Activated CD4-positive, CD25-positive, alpha-beta regulatory T cell treated with anti-CD3 and anti-CD28 coated beads, Interleukin-2, amount 50 U/mL, for 16 hours (primary cell): ENCODE results near the gene NTN1.
A peak's percentile ranks its signal among the peaks of the same experiment; 100 is the strongest.

Source experiments
- DNase-seq: peaks from one replicate; pipeline ENCODE4 v3.0.0-alpha.2; 2020; ENCODE audit warnings: low read depth, low spot score

The NTN1 gene

DNA sequence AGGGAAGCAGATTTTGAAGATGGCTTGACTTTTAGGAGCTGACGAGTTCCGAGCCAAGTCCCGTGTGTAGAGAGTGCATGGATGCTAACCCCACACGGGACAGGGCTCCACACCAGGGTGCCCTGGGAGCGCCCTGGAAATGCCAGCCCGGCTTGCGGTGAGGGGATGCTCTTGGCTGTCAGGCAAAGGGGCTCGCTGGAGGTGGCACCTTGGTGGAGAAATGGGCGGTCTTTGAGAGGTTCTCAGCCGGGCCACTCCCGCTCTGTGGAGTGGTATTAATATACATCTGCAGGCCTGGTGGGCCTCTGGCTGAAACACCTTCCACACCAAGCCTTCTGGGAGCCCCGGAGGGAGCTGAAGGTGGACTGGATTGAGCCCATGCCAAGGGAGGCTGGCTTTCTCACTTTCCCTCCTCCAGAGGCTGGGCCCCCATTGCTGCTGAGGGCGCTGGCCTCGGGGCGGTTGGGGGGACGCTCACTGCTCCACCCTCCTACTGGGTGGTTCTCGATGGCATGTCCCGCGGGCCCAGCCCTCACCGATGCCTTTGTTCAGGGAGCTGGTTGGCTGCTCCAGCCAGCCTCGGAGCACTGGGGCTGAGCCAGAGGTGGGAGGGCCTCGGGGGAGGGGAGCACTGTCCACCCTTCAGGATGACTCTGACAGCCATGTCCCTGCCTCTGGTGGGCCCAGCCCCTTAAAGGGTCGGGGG is 210.3 kb downstream of the NTN1 start:
- no peak for DNase-seq

DNA sequence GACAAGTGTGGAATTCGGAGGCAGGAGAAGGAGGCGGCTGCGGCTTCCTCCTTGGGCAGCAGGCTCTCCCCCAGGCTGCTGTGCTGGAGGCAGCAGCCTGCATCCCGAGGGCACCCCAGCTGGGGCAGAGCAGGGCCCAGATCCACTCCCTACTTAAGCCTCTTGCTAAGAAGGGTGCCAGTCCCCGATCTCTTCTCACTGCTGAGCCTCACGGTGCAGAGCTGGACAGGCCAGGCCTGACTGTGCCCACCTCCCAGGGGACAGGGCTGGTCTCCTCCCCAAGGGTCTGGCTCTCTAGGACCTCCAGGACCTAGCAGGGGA is 210.8 kb downstream of the NTN1 start:
- DNase-seq = no peak

DNA sequence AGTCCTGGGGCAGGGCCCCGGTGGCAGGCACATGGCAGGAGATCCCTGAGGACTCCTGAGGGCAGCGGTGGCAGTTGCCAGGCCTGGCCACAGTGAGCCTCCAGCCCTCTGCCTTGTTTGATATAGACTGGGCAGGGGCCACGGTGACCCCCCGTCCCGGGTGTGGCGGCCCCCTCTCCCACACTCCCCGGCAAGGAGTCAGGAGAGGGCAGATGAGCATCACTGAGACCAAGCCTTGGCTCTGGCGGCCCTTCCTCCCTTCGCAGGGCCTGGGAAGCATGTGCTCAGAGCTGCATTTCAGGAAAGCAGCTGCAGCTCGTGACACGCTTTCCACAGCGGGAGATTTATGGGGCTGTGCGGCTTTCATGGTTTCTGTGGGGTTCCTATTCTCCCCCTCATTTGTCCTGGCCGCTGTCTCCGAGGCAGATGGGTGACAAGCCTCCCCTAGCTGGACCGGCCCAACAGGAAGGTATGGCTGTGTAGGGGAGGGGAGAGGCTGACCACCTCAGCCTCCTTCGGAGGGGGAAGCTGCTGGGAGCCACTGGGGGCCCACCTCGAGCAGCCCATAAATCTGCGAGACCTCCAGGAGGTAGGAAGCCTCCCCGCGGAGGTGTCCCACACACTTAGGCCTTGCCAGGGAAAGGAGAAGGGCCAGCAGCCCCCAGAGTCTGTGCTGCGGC is 211.4 kb downstream of the NTN1 start:
- DNase-seq = no peak

DNA sequence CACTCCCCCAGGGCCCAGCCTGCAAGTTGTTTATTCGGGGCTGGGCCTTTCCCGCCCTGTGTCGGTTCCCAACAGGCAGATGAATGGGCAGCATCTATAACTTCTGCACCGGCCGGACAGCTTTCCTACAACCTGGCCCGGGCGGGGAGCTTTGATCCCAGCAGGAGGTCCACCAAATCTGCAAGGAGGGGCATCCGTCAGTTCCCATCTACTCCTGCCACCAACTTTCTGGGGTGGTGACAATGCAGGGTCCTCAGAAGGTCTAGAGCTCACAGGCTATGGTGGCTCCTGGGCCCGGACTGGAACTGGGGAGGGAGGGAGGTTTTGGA is 211.9 kb downstream of the NTN1 start:
- no peak for DNase-seq

DNA sequence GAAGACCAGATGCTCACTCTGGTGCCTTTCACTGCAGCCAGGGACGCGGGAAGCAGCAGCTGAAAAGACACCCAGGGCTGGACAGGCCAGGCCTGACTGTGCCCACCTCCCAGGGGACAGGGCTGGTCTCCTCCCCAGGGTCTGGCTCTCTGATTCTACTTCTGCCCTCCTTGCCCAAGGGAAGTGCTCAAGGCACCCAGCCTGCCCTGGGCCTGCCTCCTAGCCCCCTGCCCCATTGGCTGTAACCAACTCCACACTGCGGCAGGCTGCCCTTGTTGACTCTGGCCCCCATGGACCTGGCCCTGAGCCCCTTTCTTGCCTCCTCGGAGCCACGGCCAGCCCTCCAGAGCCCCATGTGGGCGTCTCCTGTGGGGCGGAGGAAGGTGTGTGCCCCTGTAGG is 212.5 kb downstream of the NTN1 start:
- DNase-seq = no peak

DNA sequence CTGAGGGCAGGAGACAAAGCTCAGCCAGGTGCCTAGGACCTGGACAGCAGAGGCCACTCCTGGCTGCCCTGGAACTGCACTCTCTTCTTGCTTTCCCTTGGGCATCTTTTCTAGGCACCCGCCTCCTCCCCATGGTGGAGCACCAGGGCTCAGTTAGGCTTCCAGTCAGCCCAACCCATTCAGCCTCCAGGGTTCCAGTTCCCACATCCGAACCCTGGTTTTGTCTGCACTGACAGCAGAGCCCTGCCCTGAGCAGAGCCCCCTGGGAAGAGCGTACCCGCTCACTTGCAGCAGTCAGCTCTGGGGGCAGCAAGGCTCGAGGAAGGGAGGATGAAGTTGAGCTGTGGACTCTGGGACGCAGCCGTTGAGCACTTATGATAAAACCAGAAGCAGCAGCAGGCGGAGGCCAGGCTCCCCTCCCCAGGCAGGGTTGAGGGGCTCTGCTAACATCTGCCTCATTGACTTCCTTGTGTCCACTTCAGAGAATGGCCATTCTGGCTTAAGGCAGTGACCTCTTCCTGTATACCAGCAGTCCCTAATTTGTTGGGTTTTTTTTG is 213.2 kb downstream of the NTN1 start:
- DNase-seq = no peak

DNA sequence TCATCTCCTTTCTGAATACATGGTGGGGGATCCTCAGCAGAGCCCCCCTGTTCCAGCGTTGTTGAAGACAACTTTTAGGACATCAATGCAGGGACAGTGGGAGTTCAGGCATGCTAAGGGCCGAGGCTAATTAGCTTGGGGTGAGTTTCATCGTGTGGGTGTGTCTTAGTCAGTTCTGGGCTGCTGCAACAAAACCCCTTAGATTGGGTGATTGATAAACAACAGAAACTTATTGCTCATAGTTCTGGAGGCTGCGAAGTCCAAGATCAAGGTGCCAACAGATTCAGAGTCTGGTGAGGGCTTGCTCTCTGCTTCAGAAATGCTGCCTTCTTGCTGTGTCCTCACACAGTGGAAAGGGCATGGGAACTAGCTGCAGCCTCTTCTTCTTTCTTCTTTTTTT is 214.0 kb downstream of the NTN1 start:
- DNase-seq = no peak

DNA sequence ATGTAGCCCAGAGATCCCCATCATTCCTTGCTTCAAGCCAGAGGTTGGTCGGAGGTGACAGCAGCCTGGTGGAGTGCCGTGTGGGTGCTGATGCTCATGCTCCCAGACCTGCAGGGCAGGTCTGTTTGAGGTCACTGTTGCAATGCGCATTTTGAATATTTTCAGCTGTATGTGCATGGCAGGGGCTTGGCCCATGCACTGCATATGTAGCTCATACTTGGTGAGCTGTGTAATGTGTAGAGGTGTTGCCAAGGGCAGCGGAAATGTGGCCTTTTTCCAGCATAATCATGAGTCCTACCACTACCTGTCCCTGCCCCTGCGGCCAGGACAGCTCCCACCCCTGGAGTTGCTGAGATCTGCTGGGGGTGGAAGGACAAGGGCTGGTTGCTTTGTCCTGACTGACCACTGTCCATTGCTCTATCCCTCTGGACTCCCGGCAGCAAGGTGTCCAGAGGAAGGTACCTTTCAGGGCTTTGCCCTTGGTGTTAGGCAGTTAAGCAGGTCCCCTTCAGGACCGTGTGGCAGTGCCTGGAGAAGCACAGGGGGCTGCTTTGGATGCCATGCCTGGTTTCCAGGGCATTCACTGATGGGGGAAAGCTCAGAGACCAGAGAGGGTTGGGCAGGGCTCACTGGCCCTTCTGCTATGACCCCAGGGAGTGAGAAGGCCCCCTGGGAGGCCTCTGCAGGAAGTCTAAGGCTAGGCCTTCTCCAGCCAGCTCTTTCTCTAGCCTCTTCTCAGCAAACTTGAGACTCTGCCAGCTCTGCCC is 215.2 kb downstream of the NTN1 start:
- no peak for DNase-seq

DNA sequence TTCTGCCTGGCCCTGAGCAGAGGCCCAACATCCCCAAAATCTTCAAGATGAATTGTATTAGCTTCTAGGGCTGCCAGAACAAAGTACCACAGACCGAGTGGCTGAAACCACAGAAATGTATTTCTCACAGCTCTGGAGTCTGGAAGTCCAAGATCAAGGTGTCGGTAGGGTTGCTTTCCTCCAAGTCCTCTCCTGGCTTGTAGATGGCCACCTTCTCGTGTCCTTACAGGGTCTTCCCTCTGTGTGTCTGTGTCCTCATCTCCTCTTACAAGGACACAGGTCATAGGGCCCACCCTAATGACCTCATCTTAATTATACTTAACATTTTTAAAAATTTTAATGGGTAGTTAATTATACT is 215.7 kb downstream of the NTN1 start:
- DNase-seq = no peak

DNA sequence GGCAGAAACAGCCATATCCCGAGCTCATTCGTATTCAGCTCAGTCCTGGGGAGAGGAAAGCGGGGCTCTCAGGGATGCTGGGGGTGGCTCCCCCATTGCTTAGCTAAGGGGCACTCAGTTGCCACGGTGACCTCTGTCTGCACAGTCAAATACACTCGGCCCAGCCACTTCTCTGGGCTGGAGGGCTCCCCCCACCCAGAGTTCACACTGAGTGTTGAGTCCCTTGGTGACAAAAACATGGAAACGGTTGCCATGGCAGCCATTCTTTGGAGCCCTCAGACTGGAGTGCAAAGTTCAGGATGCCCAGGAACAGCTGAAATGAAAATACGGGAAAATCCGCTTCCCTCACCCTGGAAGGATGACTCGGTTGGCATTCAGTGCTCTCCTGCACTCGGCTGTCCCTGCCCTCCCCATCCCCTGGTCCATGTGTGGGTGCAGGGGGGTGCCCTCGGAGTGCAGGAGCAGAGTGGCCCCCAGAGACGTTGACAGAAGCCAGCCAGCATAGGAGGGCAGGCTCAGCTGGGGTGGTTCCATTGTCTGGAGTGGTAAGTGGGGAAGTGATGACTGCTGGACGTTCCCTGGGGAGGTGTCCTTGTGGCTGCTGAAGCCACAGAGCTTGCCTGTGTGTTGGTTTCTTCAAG is 216.5 kb downstream of the NTN1 start:
- no peak for DNase-seq

DNA sequence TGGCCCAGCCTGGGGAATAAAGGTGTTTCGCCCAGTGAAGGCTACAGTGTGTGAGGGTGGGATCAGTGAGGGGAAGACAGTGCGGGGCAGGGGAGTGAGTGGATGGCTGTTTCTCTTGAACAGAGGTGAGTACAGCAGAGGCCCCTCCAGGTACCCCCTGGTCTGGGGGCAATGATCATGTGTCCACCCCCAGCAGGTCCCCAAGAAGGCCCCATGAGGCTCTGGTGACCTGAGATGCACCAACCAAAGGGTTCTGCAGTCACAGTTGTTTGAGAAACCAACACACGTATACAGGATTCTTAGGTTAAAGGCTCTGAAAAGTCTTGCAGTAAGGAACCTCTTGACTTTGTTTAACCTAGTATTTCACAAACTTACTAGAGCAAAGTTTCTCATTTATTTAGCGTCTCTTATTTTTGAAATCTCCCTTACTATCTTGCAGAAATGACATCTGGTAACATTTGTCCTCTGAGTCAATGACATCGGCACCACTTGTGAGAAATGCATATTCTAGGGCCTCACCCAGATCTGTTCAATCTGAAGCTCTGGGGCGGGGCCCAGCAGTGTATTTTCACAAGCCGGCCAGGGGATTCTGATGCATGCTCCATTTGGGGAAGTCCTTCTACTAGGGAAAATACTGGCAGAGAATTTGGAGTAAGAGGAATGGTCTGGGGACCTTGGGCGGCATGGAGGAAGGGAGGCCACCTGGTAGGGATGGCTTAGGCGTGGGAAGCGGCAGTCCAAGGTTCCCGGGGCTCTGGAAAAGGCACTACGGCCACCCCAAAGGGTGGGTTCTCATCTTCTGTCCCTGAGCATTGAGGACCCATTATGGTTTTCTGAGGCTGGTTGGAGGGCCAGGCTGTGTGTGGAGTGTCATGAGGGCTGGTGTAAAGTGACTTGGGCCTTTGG is 217.3 kb downstream of the NTN1 start:
- DNase-seq = no peak

DNA sequence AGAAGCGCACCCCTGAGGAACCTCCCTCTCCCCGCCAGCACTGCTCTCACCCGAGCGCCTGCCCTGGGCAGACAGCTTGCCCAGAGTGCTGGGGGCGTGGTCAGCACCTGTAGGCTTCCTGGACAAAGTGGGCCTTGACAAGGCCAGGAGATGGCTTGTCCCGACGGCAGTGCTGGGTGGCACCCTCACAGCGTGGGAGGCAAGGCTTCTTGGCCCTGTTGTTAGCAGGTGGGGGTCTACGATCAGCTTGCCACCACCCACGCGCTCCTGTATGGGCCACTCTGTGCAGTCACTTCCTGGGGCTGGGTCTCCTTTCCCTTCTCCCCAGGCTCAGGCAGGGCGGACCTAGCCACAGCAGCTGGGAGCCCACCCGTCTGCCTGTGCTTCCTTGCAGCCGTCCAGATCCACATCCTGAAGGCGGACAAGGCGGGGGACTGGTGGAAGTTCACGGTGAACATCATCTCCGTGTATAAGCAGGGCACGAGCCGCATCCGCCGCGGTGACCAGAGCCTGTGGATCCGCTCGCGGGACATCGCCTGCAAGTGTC is 218.0 kb downstream of the NTN1 start:
- DNase-seq = no peak

DNA sequence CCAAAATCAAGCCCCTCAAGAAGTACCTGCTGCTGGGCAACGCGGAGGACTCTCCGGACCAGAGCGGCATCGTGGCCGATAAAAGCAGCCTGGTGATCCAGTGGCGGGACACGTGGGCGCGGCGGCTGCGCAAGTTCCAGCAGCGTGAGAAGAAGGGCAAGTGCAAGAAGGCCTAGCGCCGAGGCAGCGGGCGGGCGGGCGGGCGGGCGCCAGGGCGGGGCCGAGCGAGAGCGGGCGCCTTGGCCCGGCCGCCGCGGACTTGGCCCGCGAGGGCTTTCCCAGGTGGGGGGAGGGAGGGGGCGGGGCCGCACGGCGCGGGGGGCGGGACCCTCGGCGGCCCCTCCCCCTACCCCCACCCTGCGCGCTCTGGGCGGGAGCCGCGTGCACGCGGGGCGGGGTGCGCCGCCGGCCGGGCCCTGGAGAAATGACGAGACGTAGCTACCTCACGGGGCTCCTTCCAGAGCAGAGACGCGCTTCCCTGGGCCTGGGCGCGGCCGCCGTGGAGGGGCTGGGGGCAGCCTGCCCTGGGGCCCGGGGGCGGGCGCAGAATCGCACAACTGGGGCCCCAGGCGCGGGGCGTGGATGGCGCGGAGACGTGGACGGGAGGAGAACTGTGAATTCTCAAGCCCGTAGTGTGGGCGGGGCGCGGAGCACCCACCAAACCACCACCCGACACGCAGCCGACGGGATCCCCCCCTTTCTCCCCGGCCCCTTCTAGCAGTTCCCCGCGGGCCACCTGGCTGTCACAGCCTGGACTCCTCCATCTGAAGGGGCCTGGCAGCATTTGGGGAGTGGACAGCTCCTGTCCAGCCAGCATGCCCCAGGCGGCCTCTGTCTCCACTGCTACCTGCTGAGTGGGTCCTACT is 218.7 kb downstream of the NTN1 start:
- peak; percentile 7 for DNase-seq

DNA sequence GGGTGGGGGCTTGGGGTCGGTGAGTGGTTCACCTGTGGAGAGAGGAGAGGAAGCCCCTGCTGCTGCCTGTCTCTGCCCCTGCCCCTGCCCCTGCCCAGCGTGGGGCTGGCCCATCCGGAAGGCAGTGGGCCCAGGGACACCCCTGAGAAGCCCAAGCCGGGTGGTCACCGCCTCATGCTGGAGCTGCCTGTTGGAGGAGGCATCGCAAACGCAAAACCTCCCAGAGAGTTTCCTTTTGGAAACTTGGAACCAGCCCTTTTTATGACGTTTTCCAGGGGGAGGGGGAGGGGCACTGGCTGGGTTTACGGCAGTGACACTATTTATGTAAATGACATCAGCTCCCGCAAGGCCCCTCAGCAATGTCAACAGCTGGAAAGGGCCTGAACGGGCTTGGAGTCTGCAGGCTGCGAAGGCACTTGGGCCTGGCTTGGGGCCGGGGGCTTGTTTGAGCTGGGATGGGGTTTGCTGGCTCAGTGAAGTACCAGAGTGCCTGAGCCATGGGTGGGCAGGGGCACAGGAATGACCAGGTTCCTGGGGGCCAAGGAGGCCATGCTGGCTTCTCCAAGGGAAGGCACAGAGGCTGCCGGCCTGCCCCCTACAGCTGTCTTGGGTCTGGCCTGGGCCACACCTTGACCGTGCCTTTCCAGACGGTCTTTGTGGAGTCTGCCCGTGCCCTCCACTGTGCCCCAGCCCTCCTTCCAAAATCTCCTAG is 219.5 kb downstream of the NTN1 start:
- no peak for DNase-seq

DNA sequence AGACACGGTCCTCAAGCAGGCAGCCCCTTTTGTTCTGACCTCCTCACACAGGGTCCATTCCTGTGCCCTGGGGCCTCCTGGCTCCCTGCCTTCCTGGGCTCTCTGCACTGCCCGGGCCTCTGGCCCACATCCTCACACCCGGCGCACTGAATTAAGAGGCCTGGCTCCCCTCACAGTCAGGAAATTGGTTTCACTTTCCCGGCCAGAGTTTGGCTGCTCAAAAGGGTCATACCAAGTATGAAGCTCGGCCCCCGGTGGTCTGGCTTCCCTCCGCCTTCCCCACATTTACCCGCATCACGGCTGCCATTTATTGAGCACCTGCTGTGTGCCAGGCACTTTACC is 220.0 kb downstream of the NTN1 start:
- DNase-seq = no peak

DNA sequence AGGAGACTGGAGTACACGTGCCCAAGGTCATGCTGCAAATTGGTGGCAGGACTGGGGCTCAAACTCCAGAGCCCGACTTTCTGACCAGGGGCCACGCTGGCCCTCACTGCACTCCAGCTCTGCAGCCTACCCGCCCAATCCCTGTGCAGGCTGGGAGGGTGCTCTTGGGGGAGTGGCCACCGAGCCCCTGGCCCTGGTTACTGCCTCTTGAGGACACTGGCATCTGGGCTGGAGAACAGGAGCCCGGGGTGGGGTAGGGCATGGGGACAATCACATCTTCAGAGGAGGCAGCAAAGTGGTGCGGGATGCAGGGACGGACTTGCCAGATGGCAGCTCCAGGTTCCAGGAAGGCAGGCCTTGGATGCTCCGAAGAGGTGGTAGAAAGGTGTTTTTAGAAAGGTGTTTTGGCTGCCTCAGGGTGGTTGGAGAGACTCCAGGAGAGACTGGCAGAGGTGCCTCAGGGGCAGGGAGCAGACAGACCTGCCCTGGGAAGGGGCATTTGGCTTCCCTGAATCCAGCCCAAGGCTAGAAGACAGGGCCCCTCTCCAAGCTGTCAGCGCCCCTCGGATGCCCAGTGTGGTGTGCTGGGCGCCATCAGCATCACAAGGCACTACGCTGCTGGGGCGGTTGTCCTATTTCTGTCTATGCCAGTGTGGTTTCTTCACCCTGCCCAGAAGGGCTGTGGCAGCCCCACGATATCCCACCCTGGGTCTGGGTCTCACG is 220.6 kb downstream of the NTN1 start:
- DNase-seq = no peak

DNA sequence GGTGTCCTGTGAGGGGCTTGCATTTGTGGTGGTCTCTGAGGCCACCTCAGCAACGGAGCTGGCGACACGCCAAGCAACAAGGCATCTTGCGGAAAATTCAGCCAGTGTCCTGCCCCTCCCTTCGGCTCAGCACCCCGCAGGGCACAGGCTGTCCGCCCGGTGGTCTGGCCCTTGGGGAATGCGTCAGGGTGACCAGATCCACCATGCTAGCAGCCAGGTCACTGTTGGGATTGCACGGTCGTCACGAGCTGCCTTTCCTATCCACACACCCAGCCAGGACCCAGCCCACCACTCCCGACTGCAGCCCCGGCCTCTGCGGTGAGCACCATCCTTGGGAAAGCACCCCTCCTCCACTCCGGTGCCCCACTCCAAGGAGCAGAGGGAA is 221.2 kb downstream of the NTN1 start:
- DNase-seq = no peak

DNA sequence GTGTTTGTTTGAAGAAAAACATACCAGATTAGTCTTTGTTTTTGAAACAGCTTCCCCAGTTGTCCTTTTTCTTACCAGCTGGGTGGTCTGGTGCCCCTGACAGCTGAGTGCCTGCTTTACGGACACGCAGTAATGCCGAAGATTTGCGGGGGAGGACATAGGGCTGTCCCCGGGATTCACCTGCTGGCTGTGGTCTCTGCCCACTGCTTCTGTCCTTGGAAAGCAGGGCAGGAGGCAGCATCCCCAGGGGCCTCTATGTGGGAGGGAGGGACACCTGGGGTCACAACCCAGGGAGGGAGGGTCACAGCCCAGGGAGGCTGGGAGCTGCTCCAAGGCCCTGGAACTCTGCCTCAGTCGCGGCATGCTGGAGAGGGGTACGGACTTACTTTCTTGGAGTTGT is 221.7 kb downstream of the NTN1 start:
- no peak for DNase-seq
